GM18873 (cell line): ENCODE results near the gene MTMR12.

Experiments used
- ATAC-seq: cut with Tn5 transposase; IDR thresholded peaks from one replicate; pipeline ENCODE4 v1.9.1; 2021; ENCODE audit warnings: mild to moderate bottlenecking, moderate library complexity, moderate number of reproducible peaks; ENCODE audit not compliant: unreplicated experiment, low FRiP score

MTMR12 gene, protein sequence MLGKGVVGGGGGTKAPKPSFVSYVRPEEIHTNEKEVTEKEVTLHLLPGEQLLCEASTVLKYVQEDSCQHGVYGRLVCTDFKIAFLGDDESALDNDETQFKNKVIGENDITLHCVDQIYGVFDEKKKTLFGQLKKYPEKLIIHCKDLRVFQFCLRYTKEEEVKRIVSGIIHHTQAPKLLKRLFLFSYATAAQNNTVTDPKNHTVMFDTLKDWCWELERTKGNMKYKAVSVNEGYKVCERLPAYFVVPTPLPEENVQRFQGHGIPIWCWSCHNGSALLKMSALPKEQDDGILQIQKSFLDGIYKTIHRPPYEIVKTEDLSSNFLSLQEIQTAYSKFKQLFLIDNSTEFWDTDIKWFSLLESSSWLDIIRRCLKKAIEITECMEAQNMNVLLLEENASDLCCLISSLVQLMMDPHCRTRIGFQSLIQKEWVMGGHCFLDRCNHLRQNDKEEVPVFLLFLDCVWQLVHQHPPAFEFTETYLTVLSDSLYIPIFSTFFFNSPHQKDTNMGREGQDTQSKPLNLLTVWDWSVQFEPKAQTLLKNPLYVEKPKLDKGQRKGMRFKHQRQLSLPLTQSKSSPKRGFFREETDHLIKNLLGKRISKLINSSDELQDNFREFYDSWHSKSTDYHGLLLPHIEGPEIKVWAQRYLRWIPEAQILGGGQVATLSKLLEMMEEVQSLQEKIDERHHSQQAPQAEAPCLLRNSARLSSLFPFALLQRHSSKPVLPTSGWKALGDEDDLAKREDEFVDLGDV

DNA sequence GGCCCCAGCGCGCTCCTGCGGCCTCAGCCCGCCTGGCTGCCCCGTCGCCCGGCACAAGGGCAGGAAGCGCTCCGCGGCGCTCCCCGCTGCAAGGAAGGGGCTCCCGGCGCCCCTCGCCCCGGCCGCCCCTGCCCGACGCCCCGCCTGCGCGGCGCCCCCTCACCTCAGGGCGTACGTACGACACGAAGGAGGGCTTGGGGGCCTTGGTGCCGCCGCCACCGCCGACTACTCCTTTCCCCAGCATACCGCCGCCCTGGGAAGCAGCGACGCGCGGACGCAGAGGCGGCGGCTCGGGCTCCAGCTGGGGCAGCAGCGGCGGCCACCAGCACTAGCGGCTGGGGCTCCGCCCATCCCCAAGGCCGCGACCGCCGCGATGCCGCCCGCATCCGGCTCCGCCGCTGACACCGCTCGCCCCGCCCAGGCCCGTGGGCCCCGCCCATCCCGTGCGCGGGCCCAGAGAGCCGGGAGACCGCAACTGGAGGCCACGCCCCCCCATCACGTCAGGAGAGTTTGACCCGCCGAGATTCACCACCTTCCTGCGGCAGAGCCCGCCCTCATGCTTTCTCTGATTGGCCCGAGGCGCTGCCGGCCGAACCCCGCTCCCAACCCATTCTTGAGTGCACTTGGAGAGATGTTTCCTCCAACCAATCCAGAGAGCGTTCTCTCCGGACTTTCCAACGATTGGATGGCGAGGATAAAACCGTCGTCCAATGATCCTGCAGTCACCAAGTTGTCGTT is at the start of gene MTMR12:
Gene MTMR12 (minus strand): TSS at position 345 of the 738 bp plus-strand sequence. CDS start 101 bp downstream, at position 244.
- ATAC-seq, result peak; percentile 98

DNA sequence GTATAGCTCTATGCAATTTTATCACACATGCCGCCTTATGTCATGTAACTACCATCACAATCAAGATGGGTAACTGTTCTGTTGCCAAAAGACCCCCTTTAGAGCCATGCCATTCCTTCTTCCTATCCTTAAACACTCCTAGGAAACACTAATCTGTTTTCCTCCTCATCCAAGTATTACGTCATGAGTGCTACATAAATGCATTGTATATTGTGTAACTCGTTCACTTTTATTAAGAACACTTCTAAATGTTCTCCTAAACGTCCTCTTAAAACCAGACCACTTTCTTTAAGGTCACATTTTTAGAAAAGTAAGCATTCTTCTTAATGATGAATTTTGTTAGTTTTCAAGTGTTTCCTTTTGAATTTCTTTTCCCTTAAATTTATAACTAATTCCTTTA is 49.8 kb upstream of the MTMR12 start:
- ATAC-seq, result no peak

DNA sequence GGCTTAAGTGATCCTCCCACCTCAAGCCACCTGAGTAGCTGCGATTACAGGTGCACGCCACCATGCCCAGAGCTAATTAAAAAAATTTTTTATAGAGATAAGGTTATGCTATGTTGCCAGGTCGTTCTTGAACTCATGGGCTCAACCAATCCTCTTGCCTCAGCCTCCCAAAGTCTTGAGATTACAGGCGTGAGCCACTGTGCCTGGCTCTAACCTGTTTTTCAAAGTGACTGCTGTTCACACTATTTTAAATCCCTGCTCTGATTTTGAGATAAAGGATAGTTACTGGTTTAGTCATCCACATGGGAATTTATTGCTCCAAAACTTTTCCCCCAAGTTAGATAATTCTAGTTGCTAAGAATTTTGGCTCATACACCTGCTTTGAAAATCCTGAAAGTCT is 48.2 kb upstream of the MTMR12 start:
- no peak for ATAC-seq

DNA sequence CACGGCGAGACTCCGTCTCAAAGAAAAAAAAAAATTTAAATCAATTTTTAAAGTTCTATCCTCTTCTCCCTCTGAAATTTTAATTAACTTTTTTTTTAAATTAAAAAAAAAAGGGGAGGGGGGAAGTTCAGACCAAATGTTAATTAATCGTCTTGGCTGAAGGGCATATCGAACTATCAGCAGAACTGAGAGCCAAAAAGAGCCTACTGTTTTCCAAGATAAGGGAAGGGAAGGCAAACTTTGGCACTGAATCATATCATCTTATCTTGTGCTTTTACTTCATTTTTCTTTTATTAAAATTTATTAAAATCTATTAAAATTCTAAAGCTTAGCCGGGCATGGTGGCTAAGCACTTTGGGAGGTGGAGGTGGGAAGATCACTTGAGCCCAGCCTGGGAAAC is 45.9 kb upstream of the MTMR12 start:
- no peak for ATAC-seq

DNA sequence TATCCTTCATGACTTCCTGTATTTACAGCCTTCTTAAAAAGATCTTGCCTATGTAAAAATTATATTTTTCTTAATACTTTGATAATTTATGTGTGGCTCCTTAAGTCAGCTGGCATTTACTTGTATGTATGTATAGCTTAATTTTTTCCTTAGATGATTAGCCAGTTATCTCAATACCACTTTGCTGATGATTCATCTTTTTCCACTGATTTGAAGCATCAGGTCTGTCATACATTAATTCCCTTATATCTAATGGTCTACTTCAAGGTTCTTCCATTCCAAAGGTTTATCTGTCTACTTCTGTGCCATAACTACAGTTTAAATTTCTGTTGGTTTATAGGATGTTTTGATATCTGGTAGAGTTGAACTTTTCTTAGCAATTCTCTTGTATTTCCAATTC is 44.9 kb upstream of the MTMR12 start:
- ATAC-seq, result no peak

DNA sequence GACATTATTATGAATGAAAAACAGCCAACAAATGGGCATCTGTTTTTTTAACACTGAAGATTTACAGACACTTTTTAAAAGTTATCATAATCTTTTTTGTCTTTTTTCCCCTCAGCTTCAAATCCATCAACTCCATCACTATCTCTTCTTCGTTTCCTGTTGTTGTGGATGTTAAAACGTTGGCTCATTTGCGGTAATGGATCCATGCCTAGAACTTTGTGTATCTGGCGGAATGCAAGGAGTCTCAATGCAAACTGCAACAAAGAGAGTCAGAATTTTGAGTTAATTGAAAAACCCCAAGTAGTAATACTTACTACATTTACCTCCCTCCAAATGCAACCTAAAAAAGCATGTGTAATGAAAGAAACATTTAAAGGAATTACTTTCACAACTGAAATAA is 42.9 kb upstream of the MTMR12 start:
- ATAC-seq, result no peak

DNA sequence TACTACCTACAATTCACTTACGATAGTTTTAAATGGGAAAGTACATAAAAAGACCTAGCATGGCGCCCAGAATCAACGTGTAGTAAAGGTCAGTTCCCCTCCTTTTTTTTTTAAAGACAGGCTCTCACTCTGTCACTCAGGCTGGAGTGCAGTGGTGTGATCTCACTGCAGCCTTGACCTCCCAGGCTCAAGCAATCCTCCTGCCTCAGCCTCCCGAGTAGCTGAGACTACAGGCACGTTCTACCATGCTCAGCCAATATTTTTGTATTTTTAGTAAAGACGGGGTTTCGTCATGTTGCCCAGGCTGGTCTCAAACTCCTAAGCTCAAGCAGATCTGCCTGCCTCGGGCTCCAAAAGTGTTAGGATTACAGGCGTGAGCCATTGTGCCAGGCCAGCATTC is 40.7 kb upstream of the MTMR12 start:
- ATAC-seq, result no peak

DNA sequence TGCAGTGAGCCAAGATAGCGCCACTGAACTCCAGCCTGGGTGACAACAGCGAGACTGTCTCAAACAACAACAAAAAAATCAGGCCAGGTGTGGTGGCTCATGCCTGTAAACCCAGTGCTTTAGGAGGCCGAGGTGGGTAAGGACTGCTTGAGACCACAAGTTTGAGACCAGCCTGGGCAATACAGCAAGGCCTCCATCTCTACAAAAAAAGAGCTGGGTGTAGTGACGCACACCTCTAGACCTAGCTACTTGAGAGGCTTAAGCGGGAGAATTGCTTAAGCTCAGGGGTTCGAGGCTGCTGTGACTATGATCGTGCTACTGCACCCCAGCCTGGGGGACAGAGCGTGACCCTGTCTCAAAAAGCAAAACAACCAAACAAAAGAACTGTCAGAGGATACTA is 39.9 kb upstream of the MTMR12 start:
- no peak for ATAC-seq

DNA sequence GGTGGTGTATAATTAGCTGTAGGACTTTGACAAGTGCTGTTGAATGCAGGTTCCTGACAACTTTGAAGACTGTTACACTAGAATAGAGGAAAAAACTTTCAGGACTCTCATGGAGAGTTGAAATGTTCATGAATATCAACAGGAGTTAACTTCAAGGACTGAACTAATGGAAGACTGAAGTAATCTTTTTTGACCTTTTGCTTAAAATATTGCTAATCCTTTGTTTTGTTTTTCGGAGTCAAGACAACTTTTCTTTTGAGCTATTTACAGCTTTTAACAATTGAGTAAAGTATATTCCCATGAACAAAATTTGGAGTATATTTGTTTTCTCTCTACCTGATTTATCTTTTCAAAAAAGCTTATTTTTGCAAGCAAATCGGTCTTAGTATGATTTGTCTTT is 34.1 kb upstream of the MTMR12 start:
- ATAC-seq, result no peak

DNA sequence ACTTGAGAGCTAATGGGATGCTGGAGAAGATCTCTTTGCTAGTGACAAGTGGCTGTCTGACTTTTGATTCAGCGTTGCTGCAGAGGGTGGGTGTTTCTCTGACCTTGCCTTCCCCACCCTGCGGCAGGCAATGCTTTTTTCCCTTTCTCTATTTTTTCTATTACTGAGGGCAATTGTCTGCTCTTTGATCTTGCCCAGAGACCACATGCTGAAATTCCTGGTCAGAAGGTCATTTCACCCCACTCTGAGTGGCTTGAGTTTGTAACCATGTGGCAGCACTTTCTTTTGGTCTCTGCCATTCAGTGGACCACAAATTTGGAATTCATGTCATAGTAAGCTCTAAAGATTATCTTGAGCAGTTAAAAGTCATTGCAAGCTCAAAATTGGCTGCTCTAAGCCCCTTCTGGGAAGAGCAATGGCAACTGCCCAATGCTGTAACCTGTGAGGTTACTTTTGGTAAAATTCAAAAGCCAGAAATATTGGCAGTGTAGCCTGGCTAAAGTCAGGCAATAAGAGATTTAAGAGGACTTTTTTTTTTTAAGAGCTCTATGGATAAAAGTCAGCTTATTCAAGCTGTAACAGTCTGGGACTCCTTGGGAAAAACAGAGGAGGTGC is 30.4 kb upstream of the MTMR12 start:
- no peak for ATAC-seq

DNA sequence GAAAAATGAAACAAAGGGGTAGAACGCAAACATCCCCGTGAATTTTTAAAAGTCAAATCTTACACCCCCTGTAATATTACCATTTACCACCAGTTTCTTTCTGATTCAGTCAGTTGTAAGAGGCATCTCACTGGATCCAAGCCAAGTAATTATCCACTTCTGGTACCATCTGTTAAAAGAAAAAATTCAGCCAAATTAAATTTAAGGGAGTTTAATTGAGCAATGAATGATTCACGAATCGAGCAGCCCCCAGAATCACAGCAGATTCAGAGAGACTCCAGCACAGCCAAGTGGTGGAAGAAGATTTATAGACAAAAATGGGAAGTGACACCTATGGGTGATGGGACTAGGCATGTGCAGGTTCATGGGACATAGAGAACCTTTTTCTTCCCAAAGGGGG is 29.9 kb upstream of the MTMR12 start:
- ATAC-seq, result no peak

DNA sequence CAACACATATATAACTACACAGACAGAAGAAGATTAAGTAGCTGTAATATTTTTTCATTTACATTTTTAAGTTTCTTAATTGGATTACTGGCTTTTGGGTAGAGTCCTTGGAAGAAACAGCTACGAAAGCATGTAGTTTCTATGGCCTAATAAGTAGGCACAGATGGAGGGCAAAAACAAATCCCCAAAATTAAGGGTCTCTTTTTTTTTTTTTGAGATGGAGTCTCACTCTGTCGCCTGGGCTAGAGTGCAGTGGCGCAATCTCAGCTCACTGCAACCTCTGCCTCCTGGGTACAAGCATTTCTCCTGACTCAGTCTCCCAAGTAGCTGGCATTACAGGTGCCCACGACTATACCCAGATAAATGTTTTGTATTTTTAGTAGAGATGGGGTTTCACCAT is 27.1 kb upstream of the MTMR12 start:
- no peak for ATAC-seq

DNA sequence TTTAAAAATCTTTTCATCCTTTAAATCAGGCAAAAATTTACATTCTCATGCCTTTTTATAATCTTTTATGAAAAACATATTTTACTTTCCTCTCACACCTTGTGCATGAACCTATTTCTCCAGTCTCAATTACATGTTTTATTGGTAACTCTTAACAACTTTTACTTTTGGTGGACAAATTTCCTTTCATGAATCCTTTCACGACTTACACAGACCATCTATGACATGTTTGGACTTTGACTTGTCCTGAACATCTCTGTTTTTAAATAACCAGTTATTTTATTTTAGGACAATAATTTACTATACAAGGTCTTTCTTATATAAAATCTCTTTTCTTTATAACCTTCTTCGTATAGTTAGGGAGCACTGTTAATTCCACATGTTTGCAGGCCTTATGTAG is 26.5 kb upstream of the MTMR12 start:
- no peak for ATAC-seq

DNA sequence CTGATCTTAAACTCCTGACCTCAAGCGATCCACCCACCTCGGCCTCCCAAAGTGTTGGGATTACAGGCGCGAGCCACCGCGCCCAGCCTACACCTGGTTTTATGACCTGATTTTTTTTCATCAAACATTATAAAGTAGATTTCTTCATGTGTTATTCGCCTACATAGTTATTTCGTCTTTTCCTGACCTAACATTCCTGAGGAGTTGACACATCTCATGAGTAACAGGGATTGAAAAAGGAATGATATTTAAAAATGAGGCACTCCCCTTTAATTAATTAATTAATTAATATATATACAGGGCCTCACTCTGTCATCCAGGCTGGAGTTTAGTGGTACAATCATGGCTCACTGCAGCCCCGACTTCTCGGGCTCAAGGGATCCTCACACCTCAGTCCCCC is 20.2 kb upstream of the MTMR12 start:
- no peak for ATAC-seq

DNA sequence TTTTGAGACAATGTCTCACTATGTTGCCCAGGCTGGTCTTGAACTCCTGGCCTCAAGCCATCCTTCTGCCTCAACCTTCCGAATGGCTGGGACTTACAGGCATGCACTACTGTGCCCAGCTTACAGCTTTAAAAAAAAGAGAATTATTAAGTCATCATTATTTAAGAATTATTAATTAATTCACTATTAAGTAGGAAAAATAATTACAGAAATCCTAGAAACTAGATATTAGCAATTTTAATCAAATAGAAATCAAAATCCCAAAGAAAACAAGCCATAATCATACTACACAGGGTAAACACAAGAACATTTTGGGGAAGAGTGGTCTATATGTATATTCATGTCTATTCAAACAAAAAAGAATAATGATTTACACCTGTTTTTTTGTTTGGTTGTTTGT is 19.6 kb upstream of the MTMR12 start:
- no peak for ATAC-seq

DNA sequence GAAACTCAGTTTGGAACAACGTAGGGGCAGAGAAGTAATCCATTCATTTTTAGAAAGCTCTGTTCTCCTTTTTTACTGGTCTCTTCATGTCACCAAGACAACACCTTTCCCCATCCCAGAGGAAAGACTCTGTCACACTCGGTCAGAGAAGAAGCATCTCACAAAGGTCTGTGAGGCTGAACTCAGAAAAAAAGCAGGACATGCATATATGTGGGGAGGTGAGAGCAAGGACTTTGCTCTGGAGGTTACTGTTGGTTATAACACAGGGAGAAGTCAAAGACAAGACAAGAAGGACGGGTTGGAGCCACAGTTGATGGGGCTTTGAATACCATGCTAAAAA is 19.2 kb upstream of the MTMR12 start:
- ATAC-seq, result no peak

DNA sequence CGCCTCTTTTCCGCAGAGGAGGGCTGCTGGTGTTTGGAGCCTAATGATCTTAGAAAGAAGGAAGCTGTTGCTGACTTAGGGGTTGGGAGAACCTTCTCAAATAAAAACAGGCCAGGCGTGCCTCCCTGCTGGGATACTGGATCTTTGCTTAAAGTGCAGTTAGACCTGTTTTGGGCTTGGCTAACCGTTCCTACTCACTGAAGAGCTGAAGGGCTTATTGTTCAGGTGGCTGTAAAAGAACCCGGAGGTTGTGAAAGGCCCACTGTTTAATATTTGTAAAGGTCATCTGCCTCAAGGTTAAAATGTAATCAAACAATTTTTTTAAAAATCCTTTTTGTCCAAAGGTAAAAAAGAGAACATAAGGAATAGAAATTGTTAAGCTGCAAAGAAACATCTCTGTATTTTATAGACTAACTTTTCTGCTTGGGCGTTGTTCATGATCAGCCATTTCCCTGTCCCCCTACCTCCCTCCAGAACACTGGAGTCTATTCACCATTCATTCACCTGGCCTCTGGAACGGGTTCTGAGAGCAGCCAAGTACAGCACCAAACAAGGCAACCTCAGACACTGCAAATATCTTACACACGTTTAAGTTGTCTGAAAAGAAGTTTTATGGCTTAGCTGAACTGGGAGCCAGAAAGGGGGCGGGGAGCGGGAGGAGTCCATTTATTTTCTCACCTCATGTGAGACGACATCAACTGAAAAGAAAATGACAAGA is 18.6 kb upstream of the MTMR12 start:
- ATAC-seq, result no peak

DNA sequence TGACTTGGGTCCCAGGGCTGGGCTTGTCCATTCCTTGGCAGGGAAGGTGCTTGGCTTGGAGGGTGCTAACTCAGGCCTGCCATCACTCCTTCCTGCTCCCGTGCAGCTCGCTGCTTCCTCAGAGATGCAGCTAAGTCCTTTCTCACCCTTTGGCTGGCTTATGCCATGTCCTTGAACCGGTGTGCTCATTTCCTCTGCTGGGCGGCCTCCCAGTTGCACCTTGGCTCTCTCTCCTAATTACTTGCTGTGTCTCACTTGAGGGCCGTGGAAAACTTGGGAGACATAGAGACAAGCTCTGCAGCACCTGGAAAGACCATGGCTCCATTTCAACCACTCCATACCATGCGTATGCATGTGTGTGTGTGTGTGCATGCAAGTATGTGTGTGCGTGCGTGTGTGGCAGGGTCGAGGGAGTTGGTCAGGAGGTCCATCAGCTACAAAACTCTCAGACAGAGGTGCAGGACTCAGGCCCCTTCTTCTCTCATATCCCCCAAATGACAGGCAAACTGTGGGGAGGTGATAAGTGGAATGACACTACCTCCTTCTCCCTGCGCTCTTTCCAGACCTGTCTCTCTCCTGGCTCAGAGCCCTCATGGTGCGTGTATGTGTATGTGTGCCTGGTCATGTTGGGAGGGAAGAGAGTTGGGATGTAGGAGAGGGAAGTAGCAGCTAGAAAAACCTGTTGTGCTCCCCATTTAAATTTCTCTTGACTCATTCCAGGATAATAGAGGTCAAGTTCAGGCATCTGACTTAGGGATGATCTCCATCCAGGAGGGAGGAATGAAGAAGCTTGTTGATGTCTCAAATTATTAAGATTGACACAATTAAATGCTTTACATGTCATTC is 17.6 kb upstream of the MTMR12 start:
- no peak for ATAC-seq

DNA sequence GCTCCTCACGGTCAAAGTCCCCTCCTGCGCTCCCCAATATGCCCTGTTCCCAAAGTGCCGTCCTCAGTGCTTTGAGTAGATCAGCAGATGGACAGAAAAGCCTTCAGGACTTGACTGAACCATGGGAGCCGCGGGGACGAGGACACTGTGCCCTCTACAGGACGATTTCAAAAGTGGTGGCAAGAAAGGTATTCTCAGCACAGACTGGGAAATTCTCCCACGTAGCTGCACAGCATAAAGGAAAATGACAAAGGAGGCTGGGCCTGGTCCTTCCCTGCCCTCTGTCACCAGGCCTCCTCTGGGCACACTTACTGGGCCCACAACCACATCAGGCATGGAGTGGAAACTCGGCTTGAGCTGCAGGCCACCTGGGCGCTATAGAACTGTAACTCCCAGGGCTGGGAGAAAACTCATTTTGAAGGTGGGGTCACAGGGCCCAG is 16.7 kb upstream of the MTMR12 start:
- ATAC-seq, result peak; percentile 76
